ENCODE measurements around the gene ZFYVE19.
"Not testable (repeated sequence)": the region's sequence is repeated elsewhere in the genome, so short reads cannot be mapped to it uniquely, and the experiment has no call there.

ZFYVE19 gene

GRCh38 chr15:40852529-40852928 lies 45.6 kb downstream of the ZFYVE19 start:
- DNase-seq = no peak

- no peak for DNase-seq
Measured at GRCh38 chr15:40853241-40853890, 46.5 kb downstream of the ZFYVE19 start.

- no peak for DNase-seq
Measured at GRCh38 chr15:40854161-40854560, 47.3 kb downstream of the ZFYVE19 start.

- DNase-seq = no peak
Measured at GRCh38 chr15:40855706-40856234, 48.9 kb downstream of the ZFYVE19 start.

- DNase-seq = no peak
Measured at GRCh38 chr15:40856746-40857145, 49.9 kb downstream of the ZFYVE19 start.

- DNase-seq = peak; percentile 80
Measured at GRCh38 chr15:40857601-40858341, 50.9 kb downstream of the ZFYVE19 start.

GRCh38 chr15:40858706-40859105 lies 51.8 kb downstream of the ZFYVE19 start:
- DNase-seq = no peak

- DNase-seq = peak; percentile 80
Measured at GRCh38 chr15:40859206-40859851, 52.4 kb downstream of the ZFYVE19 start.

- DNase-seq = not testable (repeated sequence)
Measured at GRCh38 chr15:40861147-40861546, 54.3 kb downstream of the ZFYVE19 start.

GRCh38 chr15:40863660-40864270 lies 56.9 kb downstream of the ZFYVE19 start:
- no peak for DNase-seq
